K562 (cell line): Measurements from ENCODE around the gene LAMA2.

Experiments used
- BHLHE40 ChIP-seq: IDR thresholded peaks from 2 replicates; pipeline ENCODE4 v1.6.1; 2011; ENCODE audit warnings: low read length, improper control_type of control experiment
- CHD2 ChIP-seq: IDR thresholded peaks from 2 replicates; pipeline ENCODE4 v1.6.1; 2011; ENCODE audit warnings: low read depth, low read length
- CTCF ChIP-seq, 3 experiments: IDR thresholded peaks in 2 of 3; conservative IDR thresholded peaks in 1 of 3; 2 replicates each; pipeline ENCODE4 v1.5.1; 2011 to 2012; ENCODE audit warnings: low read length in 3 of 3, mild to moderate bottlenecking in 3 of 3, control low read depth in 2 of 3, improper control_type of control experiment in 1 of 3, inconsistent platforms in 1 of 3, low read depth in 1 of 3, mixed read lengths in 1 of 3, moderate library complexity in 1 of 3; ENCODE audit not compliant: insufficient read depth in 2 of 3
- DACH1 ChIP-seq: fragments of 450-650 bp; IDR thresholded peaks from 2 replicates; pipeline ENCODE4 v1.6.1; 2018; ENCODE audit not compliant: partially characterized antibody
- FOXM1 ChIP-seq, 2 experiments: fragments of 450-650 bp in 1 of 2; sonication (generic) in 1 of 2; formaldehyde crosslinking in 1 of 2; IDR thresholded peaks; 2 replicates each; pipeline versions ENCODE4 v1.6.1 to v1.9.0; 2017 to 2022; ENCODE audit warnings: low read depth in 2 of 2, mild to moderate bottlenecking in 2 of 2, missing genetic modification reagents in 1 of 2, moderate library complexity in 1 of 2
- HCFC1 ChIP-seq: IDR thresholded peaks from 2 replicates; pipeline ENCODE4 v1.6.1; 2012; ENCODE audit warnings: low read depth, low read length, improper control_type of control experiment
- KDM1A ChIP-seq, 2 experiments: fragments of 450-650 bp; IDR thresholded peaks; 2 replicates each; pipeline ENCODE4 v1.6.1; 2016; ENCODE audit warnings: mild to moderate bottlenecking in 2 of 2
- PHB2 ChIP-seq: fragments of 450-650 bp; IDR thresholded peaks from 2 replicates; pipeline ENCODE4 v1.6.1; 2017; ENCODE audit warnings: low read depth
- POLR2AphosphoS5 ChIP-seq: IDR thresholded peaks from 2 replicates; pipeline ENCODE4 v1.6.1; 2011; ENCODE audit warnings: mild to moderate bottlenecking, low read depth, low read length, moderate library complexity; ENCODE audit not compliant: control insufficient read depth, insufficient read depth
- PREB ChIP-seq: sonication (generic); formaldehyde crosslinking; IDR thresholded peaks from 2 replicates; pipeline ENCODE4 v1.8.1; 2023; ENCODE audit warnings: mild to moderate bottlenecking, missing genetic modification reagents
- SMAD4 ChIP-seq: fragments of 250-450 bp; sonication (Bioruptor Pico); conservative IDR thresholded peaks from 2 replicates; pipeline ENCODE4 v1.8.0; 2021; ENCODE audit warnings: inconsistent platforms, mild to moderate bottlenecking, moderate library complexity
- TF ChIP-seq, protein P1 (sequence below): sonication (generic); formaldehyde crosslinking; IDR thresholded peaks from 2 replicates; pipeline ENCODE4 v1.8.1; 2022; ENCODE audit warnings: missing genetic modification reagents

GRCh38 chr6:129276986-129277385, 394.0 kb downstream of the LAMA2 start:
- TF ChIP-seq POLR2AphosphoS5 (no peak), PHB2 (no peak), DACH1 (no peak), CTCF (IDR thresholded peaks at IDR 0.05 in 2 of 3, conservative IDR thresholded peaks at IDR 0.05 in 1 of 3; ENCODE audit: insufficient read depth in 2 of 3, low read depth in 1 of 3, low read length in 3 of 3) (no peak), HCFC1 (no peak), FOXM1 (IDR thresholded peaks at IDR 0.05; ENCODE audit: low read depth) (no peak), FOXM1 (CRISPR knock-in tag; IDR thresholded peaks at IDR 0.05; ENCODE audit: low read depth) (no peak), CHD2 (no peak), PREB (CRISPR knock-in tag) (no peak), SMAD4 (no peak), KDM1A (IDR thresholded peaks at IDR 0.05) (no peak), BHLHE40 (no peak)
- TF ChIP-seq, protein P1, sequence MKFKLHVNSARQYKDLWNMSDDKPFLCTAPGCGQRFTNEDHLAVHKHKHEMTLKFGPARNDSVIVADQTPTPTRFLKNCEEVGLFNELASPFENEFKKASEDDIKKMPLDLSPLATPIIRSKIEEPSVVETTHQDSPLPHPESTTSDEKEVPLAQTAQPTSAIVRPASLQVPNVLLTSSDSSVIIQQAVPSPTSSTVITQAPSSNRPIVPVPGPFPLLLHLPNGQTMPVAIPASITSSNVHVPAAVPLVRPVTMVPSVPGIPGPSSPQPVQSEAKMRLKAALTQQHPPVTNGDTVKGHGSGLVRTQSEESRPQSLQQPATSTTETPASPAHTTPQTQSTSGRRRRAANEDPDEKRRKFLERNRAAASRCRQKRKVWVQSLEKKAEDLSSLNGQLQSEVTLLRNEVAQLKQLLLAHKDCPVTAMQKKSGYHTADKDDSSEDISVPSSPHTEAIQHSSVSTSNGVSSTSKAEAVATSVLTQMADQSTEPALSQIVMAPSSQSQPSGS: no peak
